ENCODE results near the gene NHSL2.

The NHSL2 gene

DNA sequence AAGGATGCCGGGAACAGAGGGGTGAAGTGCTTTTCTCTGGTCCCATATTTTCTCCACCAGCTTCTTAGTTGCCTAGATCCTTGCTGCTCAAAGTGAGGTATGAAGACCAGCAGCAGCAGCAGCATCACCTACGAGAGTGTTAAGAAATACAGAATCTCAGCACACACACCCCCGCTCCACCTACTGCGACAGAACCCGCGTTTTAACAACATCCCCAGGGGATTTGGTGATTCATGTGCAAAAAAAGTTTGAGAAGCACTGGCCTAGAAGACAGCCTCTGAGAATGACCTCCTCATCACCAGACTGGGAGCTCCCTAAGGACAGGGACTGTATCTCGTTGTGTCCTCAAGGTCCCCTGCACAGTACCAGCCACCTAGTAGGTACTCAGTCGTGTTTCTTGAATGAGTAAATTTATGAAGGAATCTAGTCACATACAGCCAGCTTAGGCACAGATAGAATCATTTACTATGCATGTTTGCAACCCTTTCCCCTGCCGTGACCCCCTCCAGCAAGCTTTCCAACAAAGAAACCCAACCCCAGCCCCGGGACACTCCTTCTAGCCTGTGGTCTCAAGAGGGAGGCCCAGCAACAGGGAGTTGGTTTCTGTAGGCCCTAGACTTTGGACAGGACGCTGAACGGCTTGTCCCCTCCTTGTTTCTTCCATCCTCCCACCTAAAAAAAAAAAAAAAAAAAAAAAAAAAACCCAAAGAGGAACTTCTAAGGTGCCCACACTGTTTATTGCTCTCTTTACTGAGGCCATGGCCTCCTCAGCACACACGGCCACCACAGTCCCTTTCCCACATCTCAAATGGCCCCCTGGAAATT is 199.6 kb downstream of the NHSL2 start:
- H3K9me3 ChIP-seq (ENCODE audit: control insufficient read depth, insufficient read depth, low read length) = no peaks in the 10 kb centered on the region
- no peak overlapping the region for H3K9ac ChIP-seq (ENCODE audit: low read depth, low read length)
- H3K4me1 ChIP-seq (ENCODE audit: insufficient read depth, low read length) = peaks cover 30% of the 10 kb centered on the region
- H3K36me3 ChIP-seq (ENCODE audit: insufficient read depth, low read length) = no peaks in the 10 kb centered on the region

DNA sequence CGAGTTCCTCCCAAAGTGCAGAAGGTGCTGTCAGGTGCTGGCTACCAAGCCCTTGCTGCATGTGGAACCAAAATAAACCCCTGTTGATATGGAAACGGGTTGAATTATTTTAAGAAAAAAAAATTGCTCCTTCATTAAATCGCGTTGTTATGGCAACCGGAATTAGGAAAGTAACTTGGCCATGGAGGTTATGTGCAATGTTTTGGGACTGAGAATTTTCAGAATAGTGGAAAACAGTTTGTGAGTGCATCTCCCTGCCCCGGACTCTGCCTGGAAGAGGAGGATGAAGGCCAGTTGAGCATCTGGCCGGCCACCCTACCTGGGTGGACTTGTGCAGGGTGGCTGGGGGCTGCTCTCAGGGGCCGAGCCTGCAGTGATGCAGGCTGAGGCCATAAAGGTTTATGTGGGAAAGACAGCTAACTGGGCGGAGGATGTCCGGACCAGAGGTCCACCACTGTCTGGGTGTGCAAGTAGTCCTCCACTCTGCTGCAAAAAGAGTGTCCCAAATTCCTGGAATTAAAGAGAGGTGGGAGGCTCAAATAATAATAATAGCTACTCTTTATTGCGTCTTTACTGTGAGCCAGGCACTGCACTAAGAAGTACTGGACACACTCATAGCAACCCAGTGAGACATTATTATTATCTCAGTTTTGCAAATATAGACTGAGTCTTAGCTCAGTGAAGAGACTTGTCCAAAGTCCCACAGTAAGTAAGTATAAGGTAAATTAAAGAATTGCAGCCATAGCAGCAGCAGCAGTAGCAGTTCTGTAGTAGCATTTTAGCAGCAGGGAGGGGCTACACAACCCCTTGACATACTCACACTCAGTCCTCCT is 200.4 kb downstream of the NHSL2 start:
- no peaks in the 10 kb centered on the region for H3K36me3 ChIP-seq (ENCODE audit: insufficient read depth, low read length)
- peaks cover 34% of the 10 kb centered on the region for H3K4me1 ChIP-seq (ENCODE audit: insufficient read depth, low read length)
- H3K9ac ChIP-seq (ENCODE audit: low read depth, low read length) = no peak overlapping the region
- no peaks in the 10 kb centered on the region for H3K9me3 ChIP-seq (ENCODE audit: control insufficient read depth, insufficient read depth, low read length)

DNA sequence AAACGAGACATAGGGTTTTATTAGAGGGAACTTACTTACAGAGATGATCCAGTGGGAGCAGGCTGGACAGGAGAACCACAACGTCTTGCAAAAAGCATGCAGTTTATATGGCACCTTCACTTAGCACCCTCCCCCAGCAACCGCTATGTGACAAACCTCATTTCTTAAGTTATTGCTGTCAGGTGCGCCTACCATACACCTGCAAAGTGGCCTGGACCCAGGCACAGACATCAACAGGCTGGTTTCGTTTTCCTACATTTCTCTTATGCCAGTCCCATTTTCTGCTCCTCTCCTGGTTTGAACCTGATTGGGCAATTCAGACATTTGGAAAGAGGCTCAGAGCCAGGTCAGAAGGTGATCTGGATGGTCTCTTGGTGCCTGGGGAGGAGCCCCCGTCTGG is 202.8 kb downstream of the NHSL2 start:
- no peaks in the 10 kb centered on the region for H3K9me3 ChIP-seq (ENCODE audit: control insufficient read depth, insufficient read depth, low read length)
- no peaks in the 10 kb centered on the region for H3K36me3 ChIP-seq (ENCODE audit: insufficient read depth, low read length)
- H3K4me1 ChIP-seq (ENCODE audit: insufficient read depth, low read length) = peaks cover 29% of the 10 kb centered on the region

DNA sequence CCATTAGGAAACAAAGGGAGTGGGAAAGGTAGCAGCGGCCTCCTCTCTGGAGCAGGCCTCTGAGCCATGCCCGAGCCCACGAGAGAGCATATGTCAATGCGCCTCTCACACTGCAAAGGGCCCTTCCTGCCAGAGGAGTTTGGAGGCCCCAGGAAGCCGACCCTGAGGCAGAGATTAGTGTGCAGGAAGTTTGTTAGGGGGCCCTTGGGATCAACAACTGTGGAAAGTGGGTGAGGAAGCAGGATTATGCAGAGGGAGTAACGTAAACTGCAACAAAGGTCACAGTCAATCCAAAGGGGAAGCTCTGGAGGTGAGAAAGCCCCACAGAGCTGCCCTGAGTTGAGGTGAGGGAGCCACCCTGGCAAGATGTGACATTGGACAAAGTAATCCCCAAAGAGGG is 203.7 kb downstream of the NHSL2 start:
- no peaks in the 10 kb centered on the region for H3K9me3 ChIP-seq (ENCODE audit: control insufficient read depth, insufficient read depth, low read length)
- H3K9ac ChIP-seq (ENCODE audit: low read depth, low read length) = no peak overlapping the region
- no peaks in the 10 kb centered on the region for H3K36me3 ChIP-seq (ENCODE audit: insufficient read depth, low read length)
- H3K4me1 ChIP-seq (ENCODE audit: insufficient read depth, low read length) = peaks cover 29% of the 10 kb centered on the region

More for the DNA sequence above, 202.8 kb downstream of the NHSL2 start:
- no peak overlapping the region for H3K9ac ChIP-seq (ENCODE audit: low read depth, low read length)

DNA sequence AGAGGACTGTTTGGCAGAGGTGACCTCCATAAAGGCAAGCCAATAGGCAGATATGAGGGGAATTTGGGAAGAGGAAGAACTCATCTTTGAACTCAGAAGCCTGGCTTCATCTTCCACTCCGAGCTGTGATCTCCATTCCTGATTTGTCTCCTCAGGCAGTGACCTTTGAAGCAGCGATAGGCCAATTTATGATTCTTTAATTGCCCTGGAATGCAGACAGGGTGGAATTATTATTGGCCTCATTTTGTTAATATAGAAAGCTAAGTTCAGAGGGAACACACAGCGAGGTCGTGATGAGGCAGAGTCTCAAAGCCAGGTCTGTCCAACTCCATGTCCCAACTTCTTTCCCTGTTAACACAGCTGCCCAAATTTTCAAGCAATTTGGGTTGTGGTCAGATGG is 204.2 kb downstream of the NHSL2 start:
- Histone ChIP-seq H3K36me3 (ENCODE audit: insufficient read depth, low read length) (no peaks in the 10 kb centered on the region), H3K9me3 (ENCODE audit: control insufficient read depth, insufficient read depth, low read length) (no peaks in the 10 kb centered on the region), H3K9ac (ENCODE audit: low read depth, low read length) (no peak overlapping the region), H3K4me1 (ENCODE audit: insufficient read depth, low read length) (peaks cover 27% of the 10 kb centered on the region)

DNA sequence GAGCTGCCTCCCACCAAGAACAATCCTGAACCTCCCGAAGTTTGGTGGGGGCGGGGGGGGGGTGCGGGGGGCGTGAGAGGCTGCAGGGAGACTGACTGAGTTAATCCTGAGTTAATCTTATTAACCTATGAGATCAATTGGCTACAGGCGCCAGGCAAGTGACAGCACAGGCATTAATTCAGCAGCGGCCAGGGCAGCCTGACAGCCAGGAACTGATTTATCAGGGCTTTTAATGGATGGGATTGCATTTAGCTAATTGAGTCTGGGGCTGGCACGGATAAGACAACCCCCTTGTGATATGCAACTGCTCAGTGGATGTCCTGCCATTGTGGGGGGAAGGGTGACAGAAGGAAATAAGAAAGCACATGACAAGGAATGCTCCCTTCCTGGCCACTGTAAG is 204.7 kb downstream of the NHSL2 start:
- peaks cover 21% of the 10 kb centered on the region for H3K4me1 ChIP-seq (ENCODE audit: insufficient read depth, low read length)
- H3K9me3 ChIP-seq (ENCODE audit: control insufficient read depth, insufficient read depth, low read length) = no peaks in the 10 kb centered on the region
- H3K36me3 ChIP-seq (ENCODE audit: insufficient read depth, low read length) = no peaks in the 10 kb centered on the region
- H3K9ac ChIP-seq (ENCODE audit: low read depth, low read length) = no peak overlapping the region

DNA sequence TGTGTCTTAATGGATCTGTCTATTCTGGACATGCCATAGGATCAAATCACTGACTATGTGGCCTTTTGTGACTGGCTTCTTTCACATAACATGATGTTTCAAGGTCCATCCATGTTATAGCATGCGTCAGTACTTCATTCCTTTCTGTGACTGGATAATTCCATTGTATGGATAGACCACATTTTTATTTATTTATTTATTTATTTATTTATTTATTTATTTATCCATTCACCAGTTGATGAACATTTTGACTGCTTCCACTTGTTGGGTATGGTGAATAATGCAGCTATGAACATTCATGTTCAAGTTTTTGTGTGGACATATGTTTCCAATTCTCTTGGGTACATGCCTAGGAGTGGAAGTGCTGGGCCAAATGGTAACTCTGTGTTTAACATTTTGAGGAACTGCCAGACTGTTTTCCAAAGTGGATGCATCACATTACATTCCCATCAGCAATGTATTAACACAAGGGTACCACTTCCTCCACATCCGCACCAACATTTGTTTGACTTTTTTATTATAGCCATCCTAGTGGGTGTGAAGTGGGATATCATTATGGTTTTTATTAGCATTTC is 207.1 kb downstream of the NHSL2 start:
- Histone ChIP-seq H3K36me3 (ENCODE audit: insufficient read depth, low read length) (no peaks in the 10 kb centered on the region), H3K9me3 (ENCODE audit: control insufficient read depth, insufficient read depth, low read length) (no peaks in the 10 kb centered on the region), H3K4me1 (ENCODE audit: insufficient read depth, low read length) (peaks cover 21% of the 10 kb centered on the region), H3K9ac (ENCODE audit: low read depth, low read length) (no peak overlapping the region)

DNA sequence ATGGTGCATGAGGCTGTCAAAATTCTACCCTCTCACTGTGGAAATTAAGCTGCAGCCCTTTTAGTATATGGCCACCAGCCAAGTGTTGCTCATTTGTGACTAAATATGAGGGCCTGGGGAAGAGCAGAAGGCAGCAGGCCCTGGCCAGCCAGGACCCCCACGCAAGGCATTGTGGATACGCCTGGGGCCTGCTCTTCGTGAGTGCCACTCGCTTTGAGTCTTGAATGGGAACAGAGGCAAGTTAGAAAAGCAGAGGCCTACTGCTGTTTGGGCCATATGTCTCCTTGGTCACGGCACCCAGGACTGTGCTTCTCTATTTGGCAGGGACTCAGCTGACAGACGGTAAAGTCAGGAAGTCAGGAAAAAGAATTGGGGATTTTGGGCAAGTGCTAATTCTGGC is 210.2 kb downstream of the NHSL2 start:
- H3K9me3 ChIP-seq (ENCODE audit: control insufficient read depth, insufficient read depth, low read length) = no peaks in the 10 kb centered on the region
- no peak overlapping the region for H3K9ac ChIP-seq (ENCODE audit: low read depth, low read length)
- H3K4me1 ChIP-seq (ENCODE audit: insufficient read depth, low read length) = peaks cover 12% of the 10 kb centered on the region
- H3K36me3 ChIP-seq (ENCODE audit: insufficient read depth, low read length) = no peaks in the 10 kb centered on the region

DNA sequence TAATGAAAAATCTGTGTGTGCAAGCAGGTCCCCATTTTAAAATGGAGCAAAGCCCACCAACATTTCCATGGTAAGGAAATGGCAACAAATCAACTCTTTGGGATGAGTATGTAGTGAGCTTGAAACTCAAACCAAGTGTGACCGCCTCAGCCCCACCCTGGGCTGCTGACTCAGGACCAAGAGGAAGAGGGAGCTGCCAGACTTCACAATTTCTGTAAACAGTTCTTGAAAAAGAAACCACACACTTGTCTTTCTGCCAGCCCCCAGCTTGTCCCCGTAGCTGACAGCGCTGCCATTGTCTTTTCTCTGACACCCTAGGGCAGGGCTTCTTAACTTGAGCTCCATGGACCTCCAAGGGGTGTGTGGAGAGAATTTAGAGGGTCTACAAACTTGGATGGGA is 210.7 kb downstream of the NHSL2 start:
- H3K36me3 ChIP-seq (ENCODE audit: insufficient read depth, low read length) = no peaks in the 10 kb centered on the region
- H3K9ac ChIP-seq (ENCODE audit: low read depth, low read length) = no peak overlapping the region
- H3K4me1 ChIP-seq (ENCODE audit: insufficient read depth, low read length) = peaks cover 17% of the 10 kb centered on the region
- no peaks in the 10 kb centered on the region for H3K9me3 ChIP-seq (ENCODE audit: control insufficient read depth, insufficient read depth, low read length)

DNA sequence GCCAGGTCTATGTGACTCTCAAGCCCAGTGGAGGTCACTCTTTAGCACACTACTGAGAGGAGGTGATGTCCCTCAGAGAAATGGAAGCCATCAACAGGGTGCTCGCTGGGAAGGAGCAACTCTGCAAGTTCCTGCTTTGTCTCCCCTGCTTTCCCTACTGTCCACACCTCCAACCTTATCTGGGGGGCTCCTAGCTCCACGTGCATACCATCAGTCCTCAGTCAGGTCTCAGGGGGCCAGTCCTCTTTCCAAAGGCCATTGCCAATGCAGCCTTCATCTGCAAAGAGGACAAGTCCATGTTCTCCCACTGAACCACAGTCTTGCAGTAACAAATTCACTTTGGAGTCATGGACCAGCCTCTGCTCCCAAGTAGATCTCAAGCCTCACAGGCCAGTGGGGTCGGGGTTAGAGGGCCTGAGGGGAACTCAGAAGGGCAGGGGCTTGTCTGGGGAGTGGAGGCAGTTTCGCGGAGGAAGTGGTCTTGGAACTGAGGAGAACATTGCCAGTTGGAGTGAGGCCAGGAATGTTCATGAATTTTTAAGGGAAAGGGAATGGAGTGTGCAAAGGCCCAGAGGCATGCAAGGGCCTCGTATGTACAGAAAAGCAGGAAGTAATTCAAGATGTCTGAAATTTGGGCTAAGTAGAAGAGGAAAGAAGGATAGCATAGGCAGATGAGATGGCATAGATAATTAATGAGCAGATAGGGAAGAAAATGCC is 212.1 kb downstream of the NHSL2 start:
- Histone ChIP-seq H3K9ac (ENCODE audit: low read depth, low read length) (no peak overlapping the region), H3K9me3 (ENCODE audit: control insufficient read depth, insufficient read depth, low read length) (no peaks in the 10 kb centered on the region), H3K4me1 (ENCODE audit: insufficient read depth, low read length) (peaks cover 26% of the 10 kb centered on the region), H3K36me3 (ENCODE audit: insufficient read depth, low read length) (no peaks in the 10 kb centered on the region)

DNA sequence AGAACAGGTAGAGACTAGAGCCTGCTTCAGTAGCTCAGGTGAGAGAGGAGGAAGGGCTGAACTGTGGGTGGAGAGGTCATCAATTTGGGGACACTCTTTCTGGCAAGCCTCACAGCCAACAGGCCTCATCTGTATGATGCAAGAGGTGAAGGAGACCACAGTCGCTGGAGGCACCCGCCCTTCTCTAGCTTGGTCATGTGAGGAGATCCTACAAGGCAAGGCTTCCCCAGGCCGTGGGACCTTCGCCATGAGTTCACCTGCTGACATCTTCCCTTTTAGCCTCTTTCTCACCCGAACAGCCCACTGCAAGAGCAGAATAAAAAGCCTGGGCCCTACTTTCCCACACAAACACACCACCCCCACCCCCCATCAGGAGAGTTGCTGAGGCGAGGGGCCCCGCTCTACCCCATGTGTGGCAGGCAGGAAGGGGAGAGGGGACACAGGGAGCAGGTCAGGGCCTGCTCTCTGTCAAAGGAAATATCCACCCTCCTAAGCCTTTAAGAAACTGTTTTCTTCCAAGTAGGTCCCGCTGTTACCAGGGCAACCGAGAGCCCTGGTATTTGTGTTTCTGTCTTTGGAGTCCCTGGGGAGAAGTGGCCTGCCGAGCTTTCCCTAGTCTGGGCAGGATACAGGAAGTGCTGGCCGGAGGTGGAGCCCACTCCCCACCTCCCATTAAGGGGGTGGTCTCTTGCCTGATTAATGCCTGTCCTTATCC is 213.0 kb downstream of the NHSL2 start:
- Histone ChIP-seq H3K9ac (ENCODE audit: low read depth, low read length) (no peak overlapping the region), H3K36me3 (ENCODE audit: insufficient read depth, low read length) (no peaks in the 10 kb centered on the region), H3K9me3 (ENCODE audit: control insufficient read depth, insufficient read depth, low read length) (no peaks in the 10 kb centered on the region), H3K4me1 (ENCODE audit: insufficient read depth, low read length) (peaks cover 26% of the 10 kb centered on the region)

DNA sequence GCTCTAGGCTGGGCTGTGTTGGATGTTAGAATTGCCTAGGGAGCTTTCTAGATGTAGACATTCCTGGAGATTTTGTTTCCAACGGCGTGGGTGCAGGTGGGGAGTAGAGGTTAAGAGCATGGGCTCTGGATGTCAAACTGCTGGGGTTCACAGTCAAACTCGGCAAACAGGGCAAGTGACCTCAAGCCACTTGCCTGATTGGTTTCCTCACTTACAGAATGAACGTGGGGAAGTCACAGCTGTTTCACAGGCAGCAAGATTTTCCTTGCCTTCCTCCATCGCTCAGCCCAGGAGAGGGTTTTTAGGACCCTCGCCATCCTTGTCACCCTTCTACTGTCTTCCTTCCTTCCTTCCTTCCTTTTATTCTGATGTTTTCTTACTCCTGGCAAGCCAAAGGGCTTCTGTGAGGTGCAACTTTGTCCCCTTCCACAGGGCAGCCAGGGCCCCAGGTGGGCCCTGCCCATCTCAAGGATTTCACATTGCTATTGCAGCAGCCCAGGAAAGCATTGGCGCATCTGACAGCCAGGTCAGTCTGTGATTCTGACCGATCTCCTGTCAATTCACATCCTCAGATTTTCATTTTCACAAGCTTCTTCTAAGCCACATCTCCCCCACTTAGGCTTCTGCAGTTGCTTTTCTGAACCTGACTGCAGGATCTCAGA is 214.0 kb downstream of the NHSL2 start:
- Histone ChIP-seq H3K9me3 (ENCODE audit: control insufficient read depth, insufficient read depth, low read length) (no peaks in the 10 kb centered on the region), H3K36me3 (ENCODE audit: insufficient read depth, low read length) (no peaks in the 10 kb centered on the region), H3K4me1 (ENCODE audit: insufficient read depth, low read length) (peaks cover 26% of the 10 kb centered on the region), H3K9ac (ENCODE audit: low read depth, low read length) (no peak overlapping the region)

DNA sequence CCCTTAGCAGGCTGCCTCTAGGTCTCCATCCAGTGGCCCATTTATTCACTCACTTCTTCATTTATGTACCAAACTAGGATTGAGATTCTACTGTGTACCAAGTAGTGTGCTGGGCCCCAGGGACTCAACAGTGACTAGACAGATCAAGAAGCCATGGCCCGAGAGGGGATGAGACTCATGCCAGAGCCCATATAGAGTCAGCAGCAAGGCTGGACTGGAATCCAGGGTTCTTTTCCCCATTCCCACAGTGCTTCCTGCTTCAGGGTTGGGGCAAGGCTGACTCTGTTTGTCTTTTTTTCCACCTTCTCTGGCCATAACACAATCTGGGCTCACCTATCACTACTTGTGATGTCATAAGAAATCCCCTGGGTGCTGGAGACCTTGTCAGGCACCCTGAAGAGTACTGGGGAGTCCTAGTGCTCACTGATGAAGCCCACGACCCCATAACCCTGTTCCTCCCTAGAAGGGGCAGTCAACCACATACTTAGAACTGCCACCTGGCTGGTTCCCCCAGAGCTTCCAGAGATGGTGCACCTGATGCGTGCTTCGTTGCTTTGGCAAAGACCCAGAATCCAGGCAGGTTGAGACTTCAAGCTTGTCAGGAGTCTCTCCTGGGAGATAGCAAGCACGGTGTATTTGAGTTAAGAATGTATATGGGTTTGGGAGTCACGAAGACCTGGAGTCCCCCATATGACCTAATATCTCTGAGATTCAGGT is 214.8 kb downstream of the NHSL2 start:
- H3K4me1 ChIP-seq (ENCODE audit: insufficient read depth, low read length) = peaks cover 26% of the 10 kb centered on the region
- H3K9ac ChIP-seq (ENCODE audit: low read depth, low read length) = no peak overlapping the region
- H3K36me3 ChIP-seq (ENCODE audit: insufficient read depth, low read length) = no peaks in the 10 kb centered on the region
- H3K9me3 ChIP-seq (ENCODE audit: control insufficient read depth, insufficient read depth, low read length) = no peaks in the 10 kb centered on the region
